ENCODE data around the gene ITGAL.
"Not testable (repeated sequence)": the region's sequence is repeated elsewhere in the genome, so short reads cannot be mapped to it uniquely, and the experiment has no call there.

ITGAL gene

GRCh38 chr16:30472328-30472942 is at the start of gene ITGAL:
TSS of gene ITGAL (plus strand) at chr16:30472742. CDS start at chr16:30472838, 96 bp downstream.
- DNase-seq (ENCODE audit: low spot score), result no peak

GRCh38 chr16:30428055-30428454 is 44.5 kb upstream of the ITGAL start:
- DNase-seq (ENCODE audit: low spot score), result no peak

GRCh38 chr16:30429418-30429677 is 43.2 kb upstream of the ITGAL start:
- DNase-seq (ENCODE audit: low spot score), result no peak

- DNase-seq (ENCODE audit: low spot score), result peak; percentile 96
Measured at GRCh38 chr16:30429678-30430427, 42.7 kb upstream of the ITGAL start, which contains the start of gene DCTPP1. TSS of gene DCTPP1 (minus strand) at chr16:30430030. CDS start at chr16:30429980, 50 bp downstream.

GRCh38 chr16:30430428-30430970 is 42.0 kb upstream of the ITGAL start:
- DNase-seq (ENCODE audit: low spot score), result no peak

GRCh38 chr16:30434852-30435251 is 37.7 kb upstream of the ITGAL start:
- no peak for DNase-seq (ENCODE audit: low spot score)

GRCh38 chr16:30437511-30438046 is 35.0 kb upstream of the ITGAL start:
- DNase-seq (ENCODE audit: low spot score), result no peak

GRCh38 chr16:30438835-30439234 is 33.7 kb upstream of the ITGAL start:
- no peak for DNase-seq (ENCODE audit: low spot score)

- no peak for DNase-seq (ENCODE audit: low spot score)
Measured at GRCh38 chr16:30439720-30440348, 32.7 kb upstream of the ITGAL start.

- DNase-seq (ENCODE audit: low spot score), result no peak
Measured at GRCh38 chr16:30443631-30444030, 28.9 kb upstream of the ITGAL start.

GRCh38 chr16:30444231-30445148 is 28.1 kb upstream of the ITGAL start:
- no peak for DNase-seq (ENCODE audit: low spot score)

GRCh38 chr16:30445149-30445407 is 27.5 kb upstream of the ITGAL start:
- no peak for DNase-seq (ENCODE audit: low spot score)

- DNase-seq (ENCODE audit: low spot score), result peak; percentile 93
Measured at GRCh38 chr16:30445408-30446202, 26.9 kb upstream of the ITGAL start, which contains the start of gene SEPHS2. TSS of gene SEPHS2 (minus strand) at chr16:30445874. CDS start at chr16:30445727, 147 bp downstream.

GRCh38 chr16:30446203-30446595 is 26.3 kb upstream of the ITGAL start:
- no peak for DNase-seq (ENCODE audit: low spot score)

- no peak for DNase-seq (ENCODE audit: low spot score)
Measured at GRCh38 chr16:30447512-30448226, 24.9 kb upstream of the ITGAL start.

- no peak for DNase-seq (ENCODE audit: low spot score)
Measured at GRCh38 chr16:30449116-30449435, 23.5 kb upstream of the ITGAL start.

- DNase-seq (ENCODE audit: low spot score), result not testable (repeated sequence)
Measured at GRCh38 chr16:30452709-30453580, 19.6 kb upstream of the ITGAL start.

- no peak for DNase-seq (ENCODE audit: low spot score)
Measured at GRCh38 chr16:30456302-30456701, 16.2 kb upstream of the ITGAL start.

- DNase-seq (ENCODE audit: low spot score), result no peak
Measured at GRCh38 chr16:30457256-30457655, 15.3 kb upstream of the ITGAL start.

All from kidney capillary endothelial cell (primary cell).